Renal cortical epithelial cell (primary cell): ENCODE measurements around the gene SPIC. TPM values are rescaled to one million over a fixed set of nuclear protein-coding genes. Genes with fewer than 3 reads are reported as not detected.

Source experiments
- DNase-seq: peaks from one replicate; pipeline ENCODE4 v3.0.0-alpha.2; 2011; ENCODE audit warnings: low read depth
- total RNA-seq: library from RNA; depleted of rRNA; stranded (reverse); fragments of >200 nt; gene quantifications from 2 replicates; pipeline ENCODE4 v1.2.3, GENCODE V29; 2014

The SPIC gene
- total RNA-seq, 1 donor from 2014 or later: not detected

GRCh38 chr12:101536069-101536674, 61.0 kb downstream of the SPIC start:
- DNase-seq: no peak

Other genes starting within 250 kb of the SPIC start
- 19.8 and 25.1 TPM in 2 replicates for gene UTP20, start 195.2 kb upstream of the SPIC start, total RNA-seq
- gene ARL1, start 67.6 kb upstream of the SPIC start, total RNA-seq: 112 and 213 TPM in 2 replicates
- not detected in 2 replicates for gene MYBPC1, start 119.6 kb downstream of the SPIC start, total RNA-seq
- 38.2 and 76.1 TPM in 2 replicates for gene CHPT1, start 222.3 kb downstream of the SPIC start, total RNA-seq